Naive thymus-derived CD4-positive, alpha-beta T cell (primary cell): Measurements from ENCODE around the gene KDM8. TPM values are rescaled to one million over a fixed set of nuclear protein-coding genes. Genes with fewer than 3 reads are reported as not detected.
A peak's percentile ranks its signal among the peaks of the same experiment; 100 is the strongest.

Experiments
- ATAC-seq: fragments of 150-1000 bp; cut with Tn5 transposase; 2 replicates; pipeline ENCODE4 v1.10.0; 2021; ENCODE audit warnings: mild to moderate bottlenecking, moderate library complexity
- CTCF ChIA-PET: fragments of 350-600 bp; sonication (Branson Sonifier 250); formaldehyde crosslinking; loops from one replicate; lab custom pipeline; 2021; ENCODE audit warnings: antibody characterized with exemption; lab: Charles Lee
- POLR2A ChIA-PET: fragments of 350-600 bp; sonication (Branson Sonifier 250); formaldehyde crosslinking; loops from one replicate; lab custom pipeline; 2021; ENCODE audit warnings: antibody characterized with exemption, inconsistent platforms; lab: Charles Lee
- DNase-seq, 9 donors: peaks; one replicate each; pipeline versions ENCODE4 v3.0.0 to v3.0.0-alpha.2; 2020 to 2022; ENCODE audit warnings: mixed read lengths in 1 of 9
- H3K27ac ChIP-seq: one replicate; pipeline ENCODE4 v1.7.0; 2013; ENCODE audit warnings: mild to moderate bottlenecking, low read depth, low read length, moderate library complexity
- H3K27me3 ChIP-seq, 2 donors: one replicate each; pipeline ENCODE4 v1.7.0; 2013; ENCODE audit warnings: low read length in 2 of 2, mild to moderate bottlenecking in 2 of 2, moderate library complexity in 2 of 2; ENCODE audit not compliant: control insufficient read depth in 2 of 2, insufficient read depth in 2 of 2
- H3K36me3 ChIP-seq, 3 experiments: 1 replicate in 2 of 3; 2 replicates in 1 of 3; pipeline ENCODE4 v1.7.0; 2013; ENCODE audit warnings: low read length in 3 of 3, mild to moderate bottlenecking in 3 of 3, moderate library complexity in 1 of 3; ENCODE audit not compliant: insufficient read depth in 3 of 3, control insufficient read depth in 2 of 3
- H3K4me1 ChIP-seq, 2 donors: one replicate each; pipeline ENCODE4 v1.7.0; 2013; ENCODE audit warnings: low read length in 2 of 2, mild to moderate bottlenecking in 2 of 2, moderate library complexity in 1 of 2; ENCODE audit not compliant: control insufficient read depth in 2 of 2, insufficient read depth in 2 of 2
- H3K4me3 ChIP-seq: 2 replicates; pipeline ENCODE4 v1.7.0; 2013; ENCODE audit warnings: mild to moderate bottlenecking, low read length
- H3K9me3 ChIP-seq, 3 experiments: 1 replicate in 2 of 3; 2 replicates in 1 of 3; pipeline ENCODE4 v1.7.0; 2013; ENCODE audit warnings: low read length in 3 of 3; ENCODE audit not compliant: control insufficient read depth in 2 of 3
- H3K27ac Mint-ChIP-seq, 9 donors: one replicate each; pipeline ENCODE4 v1.8.0; 2020 to 2022; ENCODE audit warnings: mixed read lengths in 9 of 9, mild to moderate bottlenecking in 8 of 9, moderate library complexity in 5 of 9, inconsistent platforms in 2 of 9
- H3K27me3 Mint-ChIP-seq, 5 donors: one replicate each; pipeline ENCODE4 v1.8.0; 2021 to 2022; ENCODE audit warnings: mixed read lengths in 5 of 5, mild to moderate bottlenecking in 1 of 5
- H3K36me3 Mint-ChIP-seq, 5 donors: one replicate each; pipeline ENCODE4 v1.8.0; 2020 to 2022; ENCODE audit warnings: mixed read lengths in 5 of 5, mild to moderate bottlenecking in 3 of 5, inconsistent platforms in 1 of 5
- H3K4me1 Mint-ChIP-seq, 7 donors: one replicate each; pipeline ENCODE4 v1.8.0; 2020 to 2022; ENCODE audit warnings: mixed read lengths in 7 of 7, mild to moderate bottlenecking in 3 of 7, inconsistent platforms in 1 of 7
- H3K4me3 Mint-ChIP-seq, 10 donors: one replicate each; pipeline ENCODE4 v1.8.0; 2020 to 2022; ENCODE audit warnings: mild to moderate bottlenecking in 10 of 10, mixed read lengths in 10 of 10, moderate library complexity in 6 of 10, inconsistent platforms in 2 of 10
- H3K9me3 Mint-ChIP-seq, 11 donors: one replicate each; pipeline ENCODE4 v1.8.0; 2020 to 2022; ENCODE audit warnings: mixed read lengths in 11 of 11, mild to moderate bottlenecking in 4 of 11, inconsistent platforms in 1 of 11, moderate library complexity in 1 of 11
- intact Hi-C, 2 donors: fragments of 100-400 bp; cut with micrococcal nuclease; formaldehyde crosslinking; loops; one replicate each; pipeline ENCODE4 v1.15.1; 2023
- polyA plus RNA-seq, 2 donors: library from polyadenylated mRNA; unstranded; fragments of 300-500 nt; fragmentation: Illumina TruSeq; gene quantifications; one replicate each; pipeline ENCODE4 v1.2.3, GENCODE V29; 2021
- total RNA-seq, 6 experiments: library from RNA in 5 of 6; stranded (reverse) in 5 of 6; gene quantifications; 1 replicate in 5 of 6; 2 replicates in 1 of 6; pipeline ENCODE4 v1.2.3 and lab custom pipeline; 2021 to 2026

Gene KDM8
- total and polyA plus RNA-seq, 7 experiments from 2014 or later, result 10.0 to 34.4 (median 18.5) TPM

- Histone ChIP-seq H3K9me3 (no peaks in the 10 kb centered on the region), H3K36me3 (no peaks in the 10 kb centered on the region), H3K27ac (no peak overlapping the region), H3K4me3 (no peak overlapping the region), H3K4me1 (peaks cover 26 to 45% of the 10 kb centered on the region in 2 donors), H3K27me3 (no peaks in the 10 kb centered on the region)
- Mint-ChIP-seq H3K9me3 (peaks cover 0 to 12% (median 2%) of the 10 kb centered on the region in 11 donors), H3K27ac (peak overlapping the region in 8 of 9 donors; percentile 46 to 99 (median 94)), H3K27me3 (no peaks in the 10 kb centered on the region), H3K4me3 (peak overlapping the region in 1 of 10 donors; percentile 44), H3K36me3 (peaks cover 0 to 22% (median 0%) of the 10 kb centered on the region in 5 donors), H3K4me1 (peaks cover 33 to 61% (median 58%) of the 10 kb centered on the region in 7 donors)
- ChIA-PET POLR2A (interaction anchor here (0.8 to 5.2 kb wide), 4 partner anchors 10 to 37 kb away, joined by 5 to 39 read pairs (median 12); partner anchors contain the start of gene KDM8), CTCF (interaction anchor here (0.8 to 7.8 kb wide), 4 partner anchors 12 to 174 kb away, joined by 3 to 91 read pairs (median 4); no protein-coding TSS in a partner anchor)
- DNase-seq (no peak), ATAC-seq (no peak)
- intact Hi-C loops, result loop anchor here in 1 of 2 donors (10.0 kb wide), 1 partner anchor 1021 kb away; the partner anchor contains the start of gene XPO6
Observed at GRCh38 chr16:27193300-27193990, 9.9 kb upstream of the KDM8 start.

DNA sequence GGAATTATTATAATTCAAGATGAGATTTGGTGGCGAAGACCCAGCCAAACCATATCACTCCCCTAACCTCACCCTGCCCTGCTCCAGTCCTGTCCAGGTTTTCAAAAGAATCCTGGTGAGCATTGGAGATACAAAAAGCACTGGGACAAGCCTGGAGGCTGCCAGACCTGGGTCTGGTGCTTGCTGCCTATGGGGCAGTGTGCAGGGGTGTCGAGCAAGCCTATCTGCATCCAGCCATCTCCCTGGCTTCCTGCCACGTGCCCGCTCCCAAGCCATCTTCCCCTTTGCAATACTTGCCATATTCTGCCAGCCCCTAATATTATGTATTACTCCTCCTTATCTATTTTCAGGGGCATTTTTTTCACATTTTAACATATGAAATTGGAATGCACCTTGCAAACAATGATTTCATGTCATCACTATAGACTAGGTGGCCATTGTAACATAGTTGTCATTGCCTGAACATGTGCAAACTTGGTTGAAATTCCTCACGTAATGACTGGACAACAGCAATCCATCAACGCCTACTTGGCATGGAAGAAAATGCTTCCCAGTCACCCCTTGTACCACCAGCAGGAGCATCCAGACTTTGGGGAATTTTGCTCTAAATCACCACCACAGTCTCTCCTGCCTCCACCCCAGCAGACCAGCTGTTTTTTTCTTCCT is 8.1 kb upstream of the KDM8 start:
- H3K27me3 Mint-ChIP-seq, result no peaks in the 10 kb centered on the region
- peak overlapping the region; percentile 73 for H3K27ac ChIP-seq
- ChIA-PET CTCF (interaction anchor here (0.8 to 7.8 kb wide), 10 partner anchors 10 to 78 kb away, joined by 3 to 91 read pairs (median 4); no protein-coding TSS in a partner anchor), POLR2A (interaction anchor here (0.9 to 5.7 kb wide), 16 partner anchors 8 to 269 kb away, joined by 3 to 59 read pairs (median 6); partner anchors contain the start of genes KDM8 and NSMCE1)
- no peaks in the 10 kb centered on the region for H3K9me3 ChIP-seq
- DNase-seq, result no peak
- intact Hi-C loops, result loop anchor here in 1 of 2 donors (1.0 to 10.0 kb wide), 2 partner anchors 8 to 1020 kb away; partner anchors contain the start of genes KDM8 and XPO6
- peaks cover 43 to 74% (median 70%) of the 10 kb centered on the region in 7 donors for H3K4me1 Mint-ChIP-seq
- peaks cover 0 to 16% (median 2%) of the 10 kb centered on the region in 11 donors for H3K9me3 Mint-ChIP-seq
- H3K4me3 ChIP-seq, result peak overlapping the region; percentile 41
- no peaks in the 10 kb centered on the region for H3K27me3 ChIP-seq
- no peak for ATAC-seq
- H3K36me3 ChIP-seq, result no peaks in the 10 kb centered on the region
- H3K36me3 Mint-ChIP-seq, result peaks cover 0 to 29% (median 0%) of the 10 kb centered on the region in 5 donors
- H3K4me1 ChIP-seq, result peaks cover 40 to 63% of the 10 kb centered on the region in 2 donors
- H3K27ac Mint-ChIP-seq, result peak overlapping the region; percentile 80 to 99 (median 95)
- H3K4me3 Mint-ChIP-seq, result peak overlapping the region in 7 of 10 donors; percentile 40 to 79 (median 72)

GRCh38 chr16:27195941-27196595 is 7.3 kb upstream of the KDM8 start:
- Histone ChIP-seq H3K9me3 (no peaks in the 10 kb centered on the region), H3K4me3 (peak overlapping the region; percentile 41), H3K36me3 (no peaks in the 10 kb centered on the region), H3K4me1 (peaks cover 46 to 70% of the 10 kb centered on the region in 2 donors), H3K27ac (peak overlapping the region; percentile 73), H3K27me3 (no peaks in the 10 kb centered on the region)
- ATAC-seq (peak; percentile 96), DNase-seq (peak in 7 of 9 donors; percentile 82 to 93 (median 90))
- POLR2A ChIA-PET, result interaction anchor here (0.6 to 5.7 kb wide), 14 partner anchors 9 to 268 kb away, joined by 3 to 59 read pairs (median 6); partner anchors contain the start of gene NSMCE1
- Mint-ChIP-seq H3K4me3 (peak overlapping the region; percentile 58 to 80 (median 72)), H3K9me3 (peaks cover 0 to 20% (median 2%) of the 10 kb centered on the region in 11 donors), H3K27ac (peak overlapping the region; percentile 80 to 99 (median 95)), H3K36me3 (peaks cover 0 to 32% (median 0%) of the 10 kb centered on the region in 5 donors), H3K4me1 (peaks cover 52 to 83% (median 78%) of the 10 kb centered on the region in 7 donors), H3K27me3 (no peaks in the 10 kb centered on the region)
- CTCF ChIA-PET, result interaction anchor here (0.6 to 7.8 kb wide), 14 partner anchors 9 to 98 kb away, joined by 3 to 91 read pairs (median 4); no protein-coding TSS in a partner anchor
- intact Hi-C loops, result loop anchor here in 1 of 2 donors (1.0 to 10.0 kb wide), 6 partner anchors 7 to 1019 kb away; partner anchors contain the start of genes KDM8 and XPO6

- intact Hi-C loops, result loop anchor here in 1 of 2 donors (10.0 kb wide), 1 partner anchor 1018 kb away; the partner anchor contains the start of gene XPO6
- H3K4me3 Mint-ChIP-seq, result peak overlapping the region in 9 of 10 donors; percentile 14 to 79 (median 41)
- H3K27ac Mint-ChIP-seq, result peak overlapping the region; percentile 59 to 99 (median 95)
- no peaks in the 10 kb centered on the region for H3K9me3 ChIP-seq
- POLR2A ChIA-PET, result interaction anchor here (0.6 to 5.7 kb wide), 11 partner anchors 8 to 171 kb away, joined by 3 to 59 read pairs (median 7); partner anchors contain the start of gene NSMCE1
- ATAC-seq (no peak), DNase-seq (no peak)
- CTCF ChIA-PET, result interaction anchor here (0.5 to 7.8 kb wide), 8 partner anchors 9 to 41 kb away, joined by 3 to 91 read pairs (median 8); no protein-coding TSS in a partner anchor
- H3K4me1 Mint-ChIP-seq, result peaks cover 57 to 91% (median 82%) of the 10 kb centered on the region in 7 donors
- H3K4me1 ChIP-seq, result peaks cover 54 to 76% of the 10 kb centered on the region in 2 donors
- no peaks in the 10 kb centered on the region for H3K27me3 ChIP-seq
- H3K36me3 ChIP-seq, result no peaks in the 10 kb centered on the region
- H3K4me3 ChIP-seq, result no peak overlapping the region
- H3K27me3 Mint-ChIP-seq, result no peaks in the 10 kb centered on the region
- H3K36me3 Mint-ChIP-seq, result peaks cover 0 to 33% (median 0%) of the 10 kb centered on the region in 5 donors
- H3K27ac ChIP-seq, result peak overlapping the region; percentile 73
- H3K9me3 Mint-ChIP-seq, result peaks cover 0 to 20% (median 2%) of the 10 kb centered on the region in 11 donors
Observed at GRCh38 chr16:27197004-27197403, 6.3 kb upstream of the KDM8 start.

GRCh38 chr16:27198451-27199234 is 4.7 kb upstream of the KDM8 start:
- ChIA-PET CTCF (interaction anchor here (1.2 to 7.8 kb wide), 7 partner anchors 19 to 169 kb away, joined by 5 to 91 read pairs (median 6); no protein-coding TSS in a partner anchor), POLR2A (interaction anchor here (1.0 to 5.7 kb wide), 9 partner anchors 19 to 175 kb away, joined by 3 to 59 read pairs (median 6); no protein-coding TSS in a partner anchor)
- DNase-seq, result no peak
- peak overlapping the region in 6 of 10 donors; percentile 17 to 79 (median 49) for H3K4me3 Mint-ChIP-seq
- H3K27ac Mint-ChIP-seq, result peak overlapping the region; percentile 87 to 99 (median 95)
- Histone ChIP-seq H3K27ac (peak overlapping the region; percentile 26), H3K9me3 (no peaks in the 10 kb centered on the region), H3K27me3 (no peaks in the 10 kb centered on the region), H3K36me3 (no peaks in the 10 kb centered on the region), H3K4me3 (peak overlapping the region; percentile 2), H3K4me1 (peaks cover 61 to 89% of the 10 kb centered on the region in 2 donors)
- intact Hi-C loops, result loop anchor here (1.0 to 10.0 kb wide), 2 partner anchors 19 to 1016 kb away; partner anchors contain the start of gene XPO6 (in 1 of the 2)
- no peak for ATAC-seq
- peaks cover 61 to 97% (median 91%) of the 10 kb centered on the region in 7 donors for H3K4me1 Mint-ChIP-seq
- peaks cover 0 to 17% (median 2%) of the 10 kb centered on the region in 11 donors for H3K9me3 Mint-ChIP-seq
- H3K27me3 Mint-ChIP-seq, result peaks cover 0 to 1% (median 0%) of the 10 kb centered on the region in 5 donors
- peaks cover 0 to 32% (median 0%) of the 10 kb centered on the region in 5 donors for H3K36me3 Mint-ChIP-seq
